ENCODE measurements around the gene GPS1. TPM values are rescaled to one million over a fixed set of nuclear protein-coding genes. Genes with fewer than 3 reads are reported as not detected.
A peak's percentile ranks its signal among the peaks of the same experiment; 100 is the strongest.

Gene GPS1
- total RNA-seq, 4 donors from 2014 or later = 62.8 to 76.9 (median 69.5) TPM

- DNase-seq = no peak
- H3K27ac ChIP-seq = no peak overlapping the region
- peaks cover 9 to 22% (median 15%) of the 10 kb centered on the region in 3 donors for H3K4me1 ChIP-seq
- intact Hi-C loops (cut with DNase I) = no loop called here
- peaks cover 78 to 97% (median 81%) of the 10 kb centered on the region in 3 donors for H3K36me3 ChIP-seq
- H3K9me3 ChIP-seq = no peaks in the 10 kb centered on the region
- H3K27me3 ChIP-seq = no peaks in the 10 kb centered on the region
- TF ChIP-seq, protein P1, sequence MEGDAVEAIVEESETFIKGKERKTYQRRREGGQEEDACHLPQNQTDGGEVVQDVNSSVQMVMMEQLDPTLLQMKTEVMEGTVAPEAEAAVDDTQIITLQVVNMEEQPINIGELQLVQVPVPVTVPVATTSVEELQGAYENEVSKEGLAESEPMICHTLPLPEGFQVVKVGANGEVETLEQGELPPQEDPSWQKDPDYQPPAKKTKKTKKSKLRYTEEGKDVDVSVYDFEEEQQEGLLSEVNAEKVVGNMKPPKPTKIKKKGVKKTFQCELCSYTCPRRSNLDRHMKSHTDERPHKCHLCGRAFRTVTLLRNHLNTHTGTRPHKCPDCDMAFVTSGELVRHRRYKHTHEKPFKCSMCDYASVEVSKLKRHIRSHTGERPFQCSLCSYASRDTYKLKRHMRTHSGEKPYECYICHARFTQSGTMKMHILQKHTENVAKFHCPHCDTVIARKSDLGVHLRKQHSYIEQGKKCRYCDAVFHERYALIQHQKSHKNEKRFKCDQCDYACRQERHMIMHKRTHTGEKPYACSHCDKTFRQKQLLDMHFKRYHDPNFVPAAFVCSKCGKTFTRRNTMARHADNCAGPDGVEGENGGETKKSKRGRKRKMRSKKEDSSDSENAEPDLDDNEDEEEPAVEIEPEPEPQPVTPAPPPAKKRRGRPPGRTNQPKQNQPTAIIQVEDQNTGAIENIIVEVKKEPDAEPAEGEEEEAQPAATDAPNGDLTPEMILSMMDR (IDR thresholded peaks at IDR 0.05) = no peak
- no peak for TF ChIP-seq POLR2A (IDR thresholded peaks at IDR 0.05)
- H3K4me3 ChIP-seq = no peak overlapping the region
- 73% methylated on average over 5 of the region's 23 CpGs; no CpG with 5 or more reads in 1 of the 2 donors for WGBS, 2 donors
Measured at GRCh38 chr17:82092094-82092586, 40.4 kb downstream of the GPS1 start.

DNA sequence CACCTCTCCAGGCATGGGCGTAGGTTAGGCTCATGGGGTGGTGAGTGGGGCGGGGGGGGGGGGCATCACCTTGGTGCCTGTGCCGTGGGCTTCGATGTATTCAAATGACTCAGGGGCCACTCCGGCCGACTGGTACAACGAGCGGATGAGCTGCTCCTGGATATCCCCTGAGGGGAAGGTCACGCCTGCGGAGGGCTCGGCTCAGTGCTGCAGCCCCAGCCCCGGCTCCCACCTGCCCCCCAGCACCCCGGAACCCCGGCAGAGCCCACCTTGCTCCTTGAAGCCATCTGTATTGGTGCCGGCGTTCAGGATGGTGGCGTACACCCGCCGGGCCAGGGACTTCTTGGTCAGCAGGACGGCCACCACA is 40.9 kb downstream of the GPS1 start:
- H3K27me3 ChIP-seq = no peaks in the 10 kb centered on the region
- 92% methylated on average over 7 of the region's 20 CpGs; no CpG with 5 or more reads in 1 of the 2 donors for WGBS, 2 donors
- TF ChIP-seq POLR2A (IDR thresholded peaks at IDR 0.05) = no peak
- TF ChIP-seq, protein P1 (IDR thresholded peaks at IDR 0.05) = no peak

DNA sequence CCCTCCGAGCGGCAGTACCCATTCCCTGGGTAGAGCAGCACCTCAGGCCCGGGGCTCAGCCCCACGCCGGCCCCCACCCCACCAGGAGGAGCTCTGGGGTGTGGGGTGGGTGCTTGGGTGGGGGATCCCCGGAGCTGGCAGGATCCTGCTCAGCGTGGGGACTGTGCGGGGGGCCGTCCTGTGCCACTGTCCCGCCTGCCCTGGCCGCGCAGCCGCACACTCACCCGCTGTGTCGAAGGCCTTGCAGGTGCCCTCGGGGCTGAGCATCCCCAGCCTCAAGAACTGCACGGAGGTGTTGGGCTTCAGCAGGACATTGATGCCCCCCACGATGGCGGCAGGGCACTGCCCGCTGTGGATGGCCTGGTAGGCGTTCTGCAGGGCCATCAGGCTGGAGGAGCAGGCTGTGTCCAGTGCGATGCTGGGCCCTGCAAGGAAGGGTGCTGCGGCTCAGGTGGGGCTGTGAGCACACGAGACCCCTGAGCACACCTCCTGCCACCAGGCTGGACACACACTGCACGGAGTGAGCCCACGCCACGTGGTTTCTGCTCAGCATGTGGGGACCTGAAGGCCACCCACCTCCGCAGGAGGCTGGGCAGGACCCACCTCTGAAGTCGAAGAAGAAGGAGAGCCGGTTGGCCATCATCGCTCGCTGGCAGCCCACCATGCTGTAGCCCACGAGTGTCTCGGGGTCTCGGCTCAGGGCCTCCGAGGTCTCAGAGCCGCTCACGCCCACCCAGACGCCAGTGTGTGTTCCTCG is 41.5 kb downstream of the GPS1 start:
- intact Hi-C loops (cut with DNase I) = no loop called here
- Histone ChIP-seq H3K4me1 (peaks cover 11 to 27% (median 16%) of the 10 kb centered on the region in 3 donors), H3K4me3 (no peak overlapping the region), H3K36me3 (peaks cover 68 to 86% (median 71%) of the 10 kb centered on the region in 3 donors), H3K9me3 (no peaks in the 10 kb centered on the region), H3K27ac (no peak overlapping the region), H3K27me3 (no peaks in the 10 kb centered on the region)
- 90 to 96% methylated on average over 8 to 12 of the region's 40 CpGs for WGBS, 2 donors
- DNase-seq = no peak
- no peak for TF ChIP-seq POLR2A (IDR thresholded peaks at IDR 0.05)
- TF ChIP-seq, protein P1 (IDR thresholded peaks at IDR 0.05) = no peak

More for the DNA sequence above, 40.9 kb downstream of the GPS1 start:
- intact Hi-C loops (cut with DNase I) = no loop called here
- Histone ChIP-seq H3K4me3 (no peak overlapping the region), H3K4me1 (peaks cover 11 to 27% (median 16%) of the 10 kb centered on the region in 3 donors), H3K9me3 (no peaks in the 10 kb centered on the region), H3K27ac (no peak overlapping the region), H3K36me3 (peaks cover 73 to 92% (median 76%) of the 10 kb centered on the region in 3 donors)
- no peak for DNase-seq

GRCh38 chr17:82094931-82095776 is 43.5 kb downstream of the GPS1 start:
- TF ChIP-seq POLR2A (IDR thresholded peaks at IDR 0.05) = no peak
- TF ChIP-seq, protein P1 (IDR thresholded peaks at IDR 0.05) = no peak
- Histone ChIP-seq H3K9me3 (no peaks in the 10 kb centered on the region), H3K4me3 (peak overlapping the region in 1 of 4 donors; percentile 86), H3K36me3 (peaks cover 48 to 66% (median 52%) of the 10 kb centered on the region in 3 donors), H3K27ac (no peak overlapping the region), H3K4me1 (peaks cover 22 to 42% (median 29%) of the 10 kb centered on the region in 3 donors), H3K27me3 (no peaks in the 10 kb centered on the region)
- intact Hi-C loops (cut with DNase I) = no loop called here
- 81 to 86% methylated on average over 10 of the region's 37 CpGs for WGBS, 2 donors
- DNase-seq = no peak

Data from esophagus squamous epithelium (tissue), 5 donors.